HepG2 (cell line): ENCODE measurements around the gene THADA. TPM values are rescaled to one million over a fixed set of nuclear protein-coding genes. Genes with fewer than 3 reads are reported as not detected.

Experiments
- CBX1 ChIP-seq: IDR thresholded peaks from one replicate; pipeline ENCODE4 v1.6.1; 2016; ENCODE audit warnings: antibody characterized with exemption, low read depth
- ELF1 ChIP-seq: sonication (generic); formaldehyde crosslinking; IDR thresholded peaks from 2 replicates; pipeline ENCODE4 v1.4.0; 2020; ENCODE audit warnings: missing genetic modification reagents
- JDP2 ChIP-seq: sonication (generic); formaldehyde crosslinking; IDR thresholded peaks from 2 replicates; pipeline ENCODE4 v1.8.1; 2022; ENCODE audit warnings: missing genetic modification reagents, borderline replicate concordance
- YEATS4 ChIP-seq: sonication (generic); formaldehyde crosslinking; IDR thresholded peaks from 2 replicates; pipeline ENCODE4 v1.4.0; 2020; ENCODE audit warnings: missing genetic modification reagents, borderline replicate concordance
- ZFP37 ChIP-seq: sonication (generic); formaldehyde crosslinking; IDR thresholded peaks from 2 replicates; pipeline ENCODE4 v1.4.0; 2020; ENCODE audit warnings: missing genetic modification reagents, borderline replicate concordance
- ZNF318 ChIP-seq: sonication (generic); formaldehyde crosslinking; IDR thresholded peaks from 2 replicates; pipeline ENCODE4 v1.4.0; 2020; ENCODE audit warnings: mild to moderate bottlenecking, missing genetic modification reagents
- ZNF839 ChIP-seq: sonication (generic); formaldehyde crosslinking; IDR thresholded peaks from 2 replicates; pipeline ENCODE4 v1.4.0; 2020; ENCODE audit warnings: missing genetic modification reagents, mild to moderate bottlenecking, borderline replicate concordance
- polyA plus RNA-seq, 8 experiments: library from polyadenylated mRNA; depleted of rRNA in 3 of 8; stranded (reverse) in 7 of 8; unstranded in 1 of 8; fragments of >200 nt; fragmentation: Illumina TruSeq in 4 of 8; extraction: Trizol in 4 of 8; gene quantifications; 2 replicates each; pipeline versions ENCODE4 v1.2.1 to v1.2.3, GENCODE V29; 2011 to 2016; ENCODE audit warnings: low read depth in 4 of 8, missing spikeins in 1 of 8, mixed read lengths in 1 of 8; ENCODE audit not compliant: insufficient read depth in 1 of 8
- total RNA-seq, 5 experiments: library from RNA; depleted of rRNA; stranded (reverse); fragments of >200 nt; fragmentation: Illumina TruSeq; extraction: Trizol; gene quantifications; 2 replicates each; pipeline ENCODE4 v1.2.3, GENCODE V29; 2016; ENCODE audit warnings: low read depth in 1 of 5

THADA gene
- total and polyA plus RNA-seq, 2 of the 13 experiments (the other 11 are each of a cell fraction or from before 2014, with no cell fraction given): 12.7 to 21.7 TPM

GRCh38 chr2:43513796-43514195, 82.0 kb downstream of the THADA start (continued):
- TF ChIP-seq ZNF318 (CRISPR knock-in tag) (no peak), ELF1 (no peak), ZNF839 (CRISPR knock-in tag) (no peak), JDP2 (no peak), ZFP37 (CRISPR knock-in tag) (no peak), YEATS4 (CRISPR knock-in tag) (no peak), CBX1 (no peak)
- TF ChIP-seq, all 625 proteins: peak for 0
